GM12892 (cell line): ENCODE results near the gene RACGAP1.

Experiments used
- DNase-seq: peaks from one replicate; pipeline ENCODE4 v3.0.0; 2011; ENCODE audit not compliant: insufficient read length
- FAIRE-seq: peaks from 2 replicates; lab custom pipeline; 2011; peaks lifted over from hg19 to GRCh38; lab: Jason Lieb, UNC
- POLR2A ChIP-seq: IDR thresholded peaks from 2 replicates; pipeline ENCODE4 v1.6.1; 2011; ENCODE audit warnings: low read depth, low read length, control low read depth
- POLR2AphosphoS5 ChIP-seq: IDR thresholded peaks from 2 replicates; pipeline ENCODE4 v1.6.1; 2011; ENCODE audit warnings: low read depth, low read length, control low read depth
- TAF1 ChIP-seq: IDR thresholded peaks from 2 replicates; pipeline ENCODE4 v1.6.1; 2011; ENCODE audit warnings: low read depth, mild to moderate bottlenecking, control low read depth, low read length, borderline replicate concordance

Gene RACGAP1

GRCh38 chr12:49946086-49946485, 79.2 kb downstream of the RACGAP1 start:
- no peak for DNase-seq
- FAIRE-seq, result no peak
- no peak for TF ChIP-seq POLR2A
- no peak for TF ChIP-seq POLR2AphosphoS5
- no peak for TF ChIP-seq TAF1

GRCh38 chr12:49945394-49946080, 79.8 kb downstream of the RACGAP1 start:
- FAIRE-seq, result peak; percentile 97
- TF ChIP-seq POLR2AphosphoS5 (no peak), POLR2A (no peak), TAF1 (no peak)
- peak; percentile 82 for DNase-seq

- DNase-seq (no peak), FAIRE-seq (no peak)
Observed at GRCh38 chr12:49944718-49945117, 80.6 kb downstream of the RACGAP1 start.

GRCh38 chr12:49944046-49944445, 81.2 kb downstream of the RACGAP1 start:
- no peak for TF ChIP-seq POLR2A
- TF ChIP-seq TAF1, result no peak
- TF ChIP-seq POLR2AphosphoS5, result no peak
- DNase-seq (no peak), FAIRE-seq (no peak)

More at GRCh38 chr12:49944718-49945117, 80.6 kb downstream of the RACGAP1 start:
- TF ChIP-seq POLR2A (no peak), TAF1 (no peak), POLR2AphosphoS5 (no peak)

GRCh38 chr12:49943625-49943960, 81.7 kb downstream of the RACGAP1 start:
- DNase-seq (no peak), FAIRE-seq (no peak)
- TF ChIP-seq POLR2AphosphoS5 (no peak), TAF1 (no peak), POLR2A (no peak)

GRCh38 chr12:49942921-49943624, 82.2 kb downstream of the RACGAP1 start:
- no peak for DNase-seq

GRCh38 chr12:49942512-49942893, 82.8 kb downstream of the RACGAP1 start:
- DNase-seq, result no peak
- FAIRE-seq, result no peak
- TF ChIP-seq TAF1, result no peak
- TF ChIP-seq POLR2AphosphoS5, result no peak
- no peak for TF ChIP-seq POLR2A

More at GRCh38 chr12:49942921-49943624, 82.2 kb downstream of the RACGAP1 start:
- no peak for TF ChIP-seq POLR2A
- FAIRE-seq, result no peak

- DNase-seq (no peak), FAIRE-seq (no peak)
- TF ChIP-seq TAF1, result no peak
- no peak for TF ChIP-seq POLR2A
- no peak for TF ChIP-seq POLR2AphosphoS5
Observed at GRCh38 chr12:49941556-49942511, 83.5 kb downstream of the RACGAP1 start.

GRCh38 chr12:49939707-49940106, 85.6 kb downstream of the RACGAP1 start:
- no peak for FAIRE-seq
- TF ChIP-seq TAF1 (no peak), POLR2AphosphoS5 (no peak), POLR2A (no peak)
- DNase-seq, result no peak

GRCh38 chr12:49939307-49939706, 86.0 kb downstream of the RACGAP1 start:
- TF ChIP-seq TAF1, result no peak
- no peak for TF ChIP-seq POLR2AphosphoS5
- TF ChIP-seq POLR2A, result no peak
- no peak for FAIRE-seq
- DNase-seq, result no peak
